GM19025 (cell line): Measurements from ENCODE around the gene LRP3.
"Not testable (repeated sequence)": the region's sequence is repeated elsewhere in the genome, so short reads cannot be mapped to it uniquely, and the experiment has no call there.

Experiments
- ATAC-seq: cut with Tn5 transposase; IDR thresholded peaks from one replicate; pipeline ENCODE4 v1.9.1; 2021; ENCODE audit warnings: mild to moderate bottlenecking, low read depth, moderate library complexity; ENCODE audit not compliant: unreplicated experiment

The LRP3 gene

GRCh38 chr19:33215438-33216197 lies 21.5 kb downstream of the LRP3 start:
- ATAC-seq: no peak

GRCh38 chr19:33216198-33216830 lies 22.2 kb downstream of the LRP3 start:
- no peak for ATAC-seq

GRCh38 chr19:33217881-33218280 lies 23.8 kb downstream of the LRP3 start:
- ATAC-seq: no peak

GRCh38 chr19:33219261-33219815 lies 25.2 kb downstream of the LRP3 start:
- ATAC-seq: no peak

- ATAC-seq: no peak
These were observed 26.0 kb downstream of the LRP3 start for GRCh38 chr19:33220115-33220514.

GRCh38 chr19:33220735-33221134 lies 26.6 kb downstream of the LRP3 start:
- ATAC-seq: no peak

- no peak for ATAC-seq
These were observed 27.5 kb downstream of the LRP3 start for GRCh38 chr19:33221638-33222037.

GRCh38 chr19:33222255-33222654 lies 28.1 kb downstream of the LRP3 start:
- not testable (repeated sequence) for ATAC-seq

GRCh38 chr19:33224694-33225457 lies 30.7 kb downstream of the LRP3 start:
- no peak for ATAC-seq

- no peak for ATAC-seq
These were observed 31.4 kb downstream of the LRP3 start, which contains the start of gene SLC7A10 for GRCh38 chr19:33225458-33225926. Gene SLC7A10, minus strand, starts transcription at chr19:33225850. Its CDS starts 147 bp downstream, at chr19:33225703.

GRCh38 chr19:33226550-33227241 lies 32.6 kb downstream of the LRP3 start:
- no peak for ATAC-seq

- ATAC-seq: no peak
These were observed 33.1 kb downstream of the LRP3 start for GRCh38 chr19:33227242-33227650.

- no peak for ATAC-seq
These were observed 33.9 kb downstream of the LRP3 start for GRCh38 chr19:33227870-33228599.

GRCh38 chr19:33229962-33230361 lies 35.8 kb downstream of the LRP3 start:
- no peak for ATAC-seq

- ATAC-seq: no peak
These were observed 37.4 kb downstream of the LRP3 start for GRCh38 chr19:33231511-33231910.

GRCh38 chr19:33232656-33233055 lies 38.5 kb downstream of the LRP3 start:
- ATAC-seq: no peak

- ATAC-seq: no peak
These were observed 39.1 kb downstream of the LRP3 start for GRCh38 chr19:33233056-33233873.

GRCh38 chr19:33234092-33234491 lies 40.0 kb downstream of the LRP3 start:
- ATAC-seq: no peak

GRCh38 chr19:33234736-33235135 lies 40.6 kb downstream of the LRP3 start:
- no peak for ATAC-seq
